IMR-90 (cell line): ENCODE results near the gene TGDS. TPM values are rescaled to one million over a fixed set of nuclear protein-coding genes. Genes with fewer than 3 reads are reported as not detected.

Experiments used
- ATAC-seq: fragments of 200-7000 bp; cut with Tn5 transposase; 2 replicates; pipeline ENCODE4 v1.9.1; 2020; ENCODE audit warnings: low read depth, mild to moderate bottlenecking, moderate library complexity
- BruUV-seq: library from RNA; stranded (reverse); fragments of 400-500 nt; replicated peaks from 2 replicates; lab custom pipeline; 2021; lab: Mats Ljungman, UMichigan
- CTCF ChIA-PET: fragments of 300-600 bp; formaldehyde crosslinking; extraction: SDS; loops from one replicate; lab custom pipeline; 2021; ENCODE audit warnings: antibody characterized with exemption; lab: Yijun Ruan, JAX
- POLR2A ChIA-PET: fragments of 300-600 bp; sonication (Branson Sonifier 250); formaldehyde crosslinking; loops from one replicate; lab custom pipeline; 2022; ENCODE audit warnings: antibody characterized with exemption; ENCODE audit not compliant: unreplicated experiment; lab: Charles Lee
- DNase-seq: peaks from one replicate; pipeline ENCODE4 v3.0.0; 2013
- H2AFZ ChIP-seq: replicated peaks from 2 replicates; pipeline ENCODE3; 2013; ENCODE audit warnings: low read length, mild to moderate bottlenecking; ENCODE audit not compliant: poor library complexity
- H2AK5ac ChIP-seq: 2 replicates; pipeline ENCODE4 v1.6.1; 2013; ENCODE audit warnings: low read depth, low read length, inconsistent platforms
- H2AK9ac ChIP-seq: replicated peaks from 2 replicates; pipeline ENCODE3; 2013; ENCODE audit warnings: mild to moderate bottlenecking, low read depth, low read length, moderate library complexity; ENCODE audit not compliant: poor library complexity
- H2BK120ac ChIP-seq: 2 replicates; pipeline ENCODE4 v1.6.1; 2013; ENCODE audit warnings: low read depth, low read length, inconsistent platforms
- H2BK15ac ChIP-seq: 3 replicates; pipeline ENCODE4 v1.6.1; 2013; ENCODE audit warnings: low read depth, low read length, inconsistent platforms
- H2BK20ac ChIP-seq: 2 replicates; pipeline ENCODE4 v1.6.1; 2013; ENCODE audit warnings: low read depth, mild to moderate bottlenecking, inconsistent platforms, low read length, moderate library complexity
- H2BK5ac ChIP-seq: 2 replicates; pipeline ENCODE4 v1.6.1; 2013; ENCODE audit warnings: mild to moderate bottlenecking, low read depth, low read length, inconsistent platforms; ENCODE audit not compliant: poor library complexity, severe bottlenecking
- H3K14ac ChIP-seq: replicated peaks from 2 replicates; pipeline ENCODE4 v1.6.1; 2013; ENCODE audit warnings: low read depth, low read length, inconsistent platforms
- H3K18ac ChIP-seq: 2 replicates; pipeline ENCODE4 v1.6.1; 2013; ENCODE audit warnings: low read depth, low read length, control low read depth
- H3K23ac ChIP-seq: 2 replicates; pipeline ENCODE4 v1.6.1; 2013; ENCODE audit warnings: low read depth, low read length, inconsistent platforms
- H3K27ac ChIP-seq: 2 replicates; pipeline ENCODE4 v1.5.1; 2013; ENCODE audit warnings: mild to moderate bottlenecking, control low read depth, low read length; ENCODE audit not compliant: insufficient read depth
- H3K27me3 ChIP-seq: 2 replicates; pipeline ENCODE4 v1.6.1; 2013; ENCODE audit warnings: low read length; ENCODE audit not compliant: control insufficient read depth, insufficient read depth
- H3K36me3 ChIP-seq: 2 replicates; pipeline ENCODE4 v1.6.1; 2013; ENCODE audit warnings: low read length, mixed read lengths; ENCODE audit not compliant: control insufficient read depth, insufficient read depth
- H3K4ac ChIP-seq: 2 replicates; pipeline ENCODE4 v1.6.1; 2013; ENCODE audit warnings: low read depth, low read length, inconsistent platforms
- H3K4me1 ChIP-seq: 2 replicates; pipeline ENCODE4 v1.6.1; 2013; ENCODE audit warnings: low read length, mixed read lengths; ENCODE audit not compliant: control insufficient read depth, insufficient read depth
- H3K4me2 ChIP-seq: 2 replicates; pipeline ENCODE4 v1.6.1; 2013; ENCODE audit warnings: low read depth, mild to moderate bottlenecking, control low read depth, low read length, moderate library complexity
- H3K4me3 ChIP-seq: 2 replicates; pipeline ENCODE4 v1.5.1; 2013; ENCODE audit warnings: low read depth, mild to moderate bottlenecking, control low read depth, low read length, moderate library complexity; ENCODE audit not compliant: insufficient read depth
- H3K56ac ChIP-seq: 2 replicates; pipeline ENCODE4 v1.6.1; 2013; ENCODE audit warnings: low read length, inconsistent platforms; ENCODE audit not compliant: insufficient read depth; ENCODE audit errors: extremely low read depth
- H3K79me1 ChIP-seq, 2 experiments: 2 replicates each; pipeline ENCODE4 v1.6.1; 2013; ENCODE audit warnings: low read length in 2 of 2, inconsistent platforms in 1 of 2, low read depth in 1 of 2
- H3K9ac ChIP-seq: 2 replicates; pipeline ENCODE4 v1.6.1; 2013; ENCODE audit warnings: low read depth, low read length, control low read depth
- H3K9me1 ChIP-seq: 2 replicates; pipeline ENCODE4 v1.6.1; 2013; ENCODE audit warnings: low read length, inconsistent platforms; ENCODE audit not compliant: insufficient read depth
- H3K9me3 ChIP-seq: 2 replicates; pipeline ENCODE4 v1.6.1; 2013; ENCODE audit warnings: low read length; ENCODE audit not compliant: control insufficient read depth, insufficient read depth
- H4K20me1 ChIP-seq: 2 replicates; pipeline ENCODE4 v1.6.1; 2013; ENCODE audit warnings: low read length, inconsistent platforms; ENCODE audit not compliant: insufficient read depth
- H4K5ac ChIP-seq: 2 replicates; pipeline ENCODE4 v1.6.1; 2013; ENCODE audit warnings: mild to moderate bottlenecking, low read depth, low read length, control low read depth
- H4K8ac ChIP-seq, 2 experiments: 2 replicates each; pipeline ENCODE4 v1.6.1; 2013; ENCODE audit warnings: low read depth in 2 of 2, low read length in 2 of 2, control low read depth in 1 of 2, inconsistent platforms in 1 of 2
- H4K91ac ChIP-seq: 2 replicates; pipeline ENCODE4 v1.6.1; 2013; ENCODE audit warnings: low read depth, low read length, inconsistent platforms; ENCODE audit not compliant: insufficient read depth
- BHLHE40 ChIP-seq: fragments of 150-350 bp; IDR thresholded peaks from 2 replicates; pipeline ENCODE4 v1.6.1; 2016; ENCODE audit warnings: mild to moderate bottlenecking, low read depth, low read length
- CEBPB ChIP-seq: IDR thresholded peaks from 2 replicates; pipeline ENCODE4 v1.6.1; 2012; ENCODE audit warnings: low read depth, low read length, improper control_type of control experiment
- CHD1 ChIP-seq: IDR thresholded peaks from 2 replicates; pipeline ENCODE4 v1.6.1; 2012; ENCODE audit warnings: low read depth, low read length, improper control_type of control experiment
- FOS ChIP-seq: fragments of 150-350 bp; IDR thresholded peaks from 2 replicates; pipeline ENCODE4 v1.6.1; 2016; ENCODE audit warnings: low read depth, low read length
- MAFK ChIP-seq: IDR thresholded peaks from 2 replicates; pipeline ENCODE4 v1.6.1; 2012; ENCODE audit warnings: low read depth, low read length, improper control_type of control experiment
- MAZ ChIP-seq: IDR thresholded peaks from 2 replicates; pipeline ENCODE4 v1.6.1; 2012; ENCODE audit warnings: low read depth, mild to moderate bottlenecking, low read length, improper control_type of control experiment, moderate library complexity, borderline replicate concordance
- MXI1 ChIP-seq: IDR thresholded peaks from 2 replicates; pipeline ENCODE4 v1.6.1; 2012; ENCODE audit warnings: low read depth, mild to moderate bottlenecking, low read length, moderate library complexity, borderline replicate concordance
- NFE2L2 ChIP-seq: fragments of 150-350 bp; IDR thresholded peaks from 2 replicates; pipeline ENCODE4 v1.6.1; 2016; ENCODE audit warnings: low read depth, mild to moderate bottlenecking, low read length
- POLR2A ChIP-seq: IDR thresholded peaks from 2 replicates; pipeline ENCODE4 v1.6.1; 2012; ENCODE audit warnings: mild to moderate bottlenecking, low read depth, low read length
- RAD21 ChIP-seq: IDR thresholded peaks from 2 replicates; pipeline ENCODE4 v1.6.1; 2012; ENCODE audit warnings: low read length, improper control_type of control experiment
- RCOR1 ChIP-seq: IDR thresholded peaks from 2 replicates; pipeline ENCODE4 v1.6.1; 2012; ENCODE audit warnings: mild to moderate bottlenecking, low read length, improper control_type of control experiment; ENCODE audit not compliant: insufficient replicate concordance
- RFX5 ChIP-seq: IDR thresholded peaks from 2 replicates; pipeline ENCODE4 v1.8.0; 2012; ENCODE audit warnings: low read depth, mild to moderate bottlenecking, low read length, moderate library complexity
- SMC3 ChIP-seq: fragments of 150-350 bp; IDR thresholded peaks from 2 replicates; pipeline ENCODE4 v1.6.1; 2016; ENCODE audit warnings: low read depth, mild to moderate bottlenecking, antibody characterized with exemption, low read length, moderate library complexity
- WGBS, 2 experiments: methylation state at CpG; one replicate each; pipeline versions ENCODE4 v1.1.5 to v1.1.7; 2013; ENCODE audit warnings: missing lambda C conversion rate in 2 of 2; ENCODE audit not compliant: insufficient read length in 1 of 2; ENCODE audit errors: extremely low coverage in 2 of 2; 5-methylcytosine and 5-hydroxymethylcytosine counted together
- dilution Hi-C: fragments of 300-500 bp; cut with HindIII; formaldehyde crosslinking; loops from one replicate; pipeline ENCODE4 v1.14.3; 2018; ENCODE audit warnings: low sequenced_read_pairs; ENCODE audit not compliant: unreplicated experiment
- in situ Hi-C: fragments of 300-500 bp; cut with MboI; formaldehyde crosslinking; loops from 3 replicates; pipeline ENCODE4 v1.14.3; 2019; ENCODE audit warnings: low sequenced_read_pairs, inconsistent platforms, mixed read lengths
- intact Hi-C: fragments of 100-400 bp; cut with micrococcal nuclease; formaldehyde crosslinking; loops from 2 replicates; pipeline ENCODE4 v1.10.0; 2022
- polyA plus RNA-seq, 3 experiments: library from polyadenylated mRNA; depleted of rRNA; stranded (reverse); fragments of >200 nt; gene quantifications; 2 replicates each; pipeline ENCODE4 v1.2.3, GENCODE V29; 2012; ENCODE audit warnings: low replicate concordance in 1 of 3
- total RNA-seq: library from RNA; depleted of rRNA; stranded (reverse); fragments of >200 nt; gene quantifications from 2 replicates; pipeline ENCODE4 v1.2.3, GENCODE V29; 2012
- TF ChIP-seq, protein P1 (sequence below): fragments of 150-350 bp; IDR thresholded peaks from 2 replicates; pipeline ENCODE4 v1.6.1; 2016; ENCODE audit warnings: low read depth, mild to moderate bottlenecking, low read length, moderate library complexity, borderline replicate concordance
- TF ChIP-seq, protein P2 (sequence below): fragments of 150-350 bp; IDR thresholded peaks from 2 replicates; pipeline ENCODE4 v1.6.1; 2017; ENCODE audit warnings: mild to moderate bottlenecking, antibody characterized with exemption, low read length, low read depth
- TF ChIP-seq, protein P3 (sequence below): conservative IDR thresholded peaks from 2 replicates; pipeline ENCODE4 v1.5.1; 2012; ENCODE audit warnings: mild to moderate bottlenecking, low read depth, low read length, improper control_type of control experiment

TGDS gene
- total and polyA plus RNA-seq, 2 of the 4 experiments (the other 2 are of a cell fraction) = 9.6 to 15.6 TPM

DNA sequence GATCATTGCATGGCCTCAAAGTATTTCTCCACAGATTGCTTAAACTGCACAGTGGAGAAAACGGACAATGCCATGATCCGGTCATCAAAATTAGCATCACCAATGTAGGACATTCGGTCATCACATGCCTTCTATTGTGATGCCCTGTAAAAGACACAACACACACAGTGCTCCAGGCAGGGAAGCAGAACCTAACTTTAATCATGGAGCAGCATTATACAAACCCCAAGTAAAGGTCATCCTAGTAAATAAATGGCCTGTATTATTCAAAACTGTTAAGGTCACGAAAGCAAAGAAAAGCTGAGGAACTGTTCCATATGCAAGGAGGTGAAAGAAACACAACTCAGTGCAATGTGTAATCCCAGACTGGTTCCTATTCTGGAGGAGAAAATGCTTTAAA is 42.2 kb downstream of the TGDS start:
- Histone ChIP-seq H3K9me1 (no peaks in the 10 kb centered on the region), H3K27me3 (no peaks in the 10 kb centered on the region), H2BK120ac (no peak overlapping the region), H3K9me3 (no peaks in the 10 kb centered on the region), H3K18ac (no peak overlapping the region), H3K36me3 (no peaks in the 10 kb centered on the region), H3K79me1 (no peaks in the 10 kb centered on the region), H2AK9ac (no peak overlapping the region), H3K4ac (no peak overlapping the region), H3K9ac (no peak overlapping the region), H3K14ac (no peak overlapping the region), H3K27ac (no peak overlapping the region), H3K23ac (no peak overlapping the region), H2BK5ac (no peak overlapping the region), H4K91ac (no peak overlapping the region), H2BK15ac (no peak overlapping the region), H3K4me1 (no peaks in the 10 kb centered on the region), H2BK20ac (no peak overlapping the region), H4K8ac (no peak overlapping the region), H3K4me2 (no peak overlapping the region), H3K4me3 (no peak overlapping the region), H4K5ac (no peak overlapping the region), H2AFZ (no peak overlapping the region), H3K56ac (no peak overlapping the region), H4K20me1 (no peaks in the 10 kb centered on the region; the same call in 1 of the 2 replicates), H2AK5ac (no peak overlapping the region)
- intact Hi-C loops (no loop called here), dilution Hi-C loops (no loop called here), in situ Hi-C loops (no loop called here)
- DNase-seq = no peak
- POLR2A ChIA-PET = no interaction called here
- ATAC-seq = no peak
- no CpG with 5 or more reads among the region's 4 CpGs for WGBS, 2 experiments
- no TSS peak for BruUV-seq
- CTCF ChIA-PET = no interaction called here
- no peak for TF ChIP-seq NFE2L2
- no peak for TF ChIP-seq RAD21
- no peak for TF ChIP-seq MXI1
- TF ChIP-seq RCOR1 = no peak
- TF ChIP-seq MAZ = no peak
- no peak for TF ChIP-seq BHLHE40
- TF ChIP-seq, protein P1, sequence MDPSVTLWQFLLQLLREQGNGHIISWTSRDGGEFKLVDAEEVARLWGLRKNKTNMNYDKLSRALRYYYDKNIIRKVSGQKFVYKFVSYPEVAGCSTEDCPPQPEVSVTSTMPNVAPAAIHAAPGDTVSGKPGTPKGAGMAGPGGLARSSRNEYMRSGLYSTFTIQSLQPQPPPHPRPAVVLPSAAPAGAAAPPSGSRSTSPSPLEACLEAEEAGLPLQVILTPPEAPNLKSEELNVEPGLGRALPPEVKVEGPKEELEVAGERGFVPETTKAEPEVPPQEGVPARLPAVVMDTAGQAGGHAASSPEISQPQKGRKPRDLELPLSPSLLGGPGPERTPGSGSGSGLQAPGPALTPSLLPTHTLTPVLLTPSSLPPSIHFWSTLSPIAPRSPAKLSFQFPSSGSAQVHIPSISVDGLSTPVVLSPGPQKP = no peak
- TF ChIP-seq MAFK = no peak
- TF ChIP-seq, protein P2, sequence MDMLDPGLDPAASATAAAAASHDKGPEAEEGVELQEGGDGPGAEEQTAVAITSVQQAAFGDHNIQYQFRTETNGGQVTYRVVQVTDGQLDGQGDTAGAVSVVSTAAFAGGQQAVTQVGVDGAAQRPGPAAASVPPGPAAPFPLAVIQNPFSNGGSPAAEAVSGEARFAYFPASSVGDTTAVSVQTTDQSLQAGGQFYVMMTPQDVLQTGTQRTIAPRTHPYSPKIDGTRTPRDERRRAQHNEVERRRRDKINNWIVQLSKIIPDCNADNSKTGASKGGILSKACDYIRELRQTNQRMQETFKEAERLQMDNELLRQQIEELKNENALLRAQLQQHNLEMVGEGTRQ = no peak
- no peak for TF ChIP-seq SMC3
- TF ChIP-seq, protein P3, sequence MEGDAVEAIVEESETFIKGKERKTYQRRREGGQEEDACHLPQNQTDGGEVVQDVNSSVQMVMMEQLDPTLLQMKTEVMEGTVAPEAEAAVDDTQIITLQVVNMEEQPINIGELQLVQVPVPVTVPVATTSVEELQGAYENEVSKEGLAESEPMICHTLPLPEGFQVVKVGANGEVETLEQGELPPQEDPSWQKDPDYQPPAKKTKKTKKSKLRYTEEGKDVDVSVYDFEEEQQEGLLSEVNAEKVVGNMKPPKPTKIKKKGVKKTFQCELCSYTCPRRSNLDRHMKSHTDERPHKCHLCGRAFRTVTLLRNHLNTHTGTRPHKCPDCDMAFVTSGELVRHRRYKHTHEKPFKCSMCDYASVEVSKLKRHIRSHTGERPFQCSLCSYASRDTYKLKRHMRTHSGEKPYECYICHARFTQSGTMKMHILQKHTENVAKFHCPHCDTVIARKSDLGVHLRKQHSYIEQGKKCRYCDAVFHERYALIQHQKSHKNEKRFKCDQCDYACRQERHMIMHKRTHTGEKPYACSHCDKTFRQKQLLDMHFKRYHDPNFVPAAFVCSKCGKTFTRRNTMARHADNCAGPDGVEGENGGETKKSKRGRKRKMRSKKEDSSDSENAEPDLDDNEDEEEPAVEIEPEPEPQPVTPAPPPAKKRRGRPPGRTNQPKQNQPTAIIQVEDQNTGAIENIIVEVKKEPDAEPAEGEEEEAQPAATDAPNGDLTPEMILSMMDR = no peak
- TF ChIP-seq POLR2A = no peak
- no peak for TF ChIP-seq CHD1
- no peak for TF ChIP-seq FOS
- no peak for TF ChIP-seq CEBPB
- TF ChIP-seq RFX5 = no peak
